ENCODE data around the gene CEP120. TPM values are rescaled to one million over a fixed set of nuclear protein-coding genes. Genes with fewer than 3 reads are reported as not detected.
"Not testable (repeated sequence)": the region's sequence is repeated elsewhere in the genome, so short reads cannot be mapped to it uniquely, and the experiment has no call there.

The CEP120 gene
- total RNA-seq, 1 donor from 2014 or later: 19.0 TPM

GRCh38 chr5:123436201-123436600 is 13.0 kb upstream of the CEP120 start:
- no peak for TF ChIP-seq EZH2 (IDR thresholded peaks at IDR 0.05; ENCODE audit: insufficient read depth, low read length)
- TF ChIP-seq, protein P1, sequence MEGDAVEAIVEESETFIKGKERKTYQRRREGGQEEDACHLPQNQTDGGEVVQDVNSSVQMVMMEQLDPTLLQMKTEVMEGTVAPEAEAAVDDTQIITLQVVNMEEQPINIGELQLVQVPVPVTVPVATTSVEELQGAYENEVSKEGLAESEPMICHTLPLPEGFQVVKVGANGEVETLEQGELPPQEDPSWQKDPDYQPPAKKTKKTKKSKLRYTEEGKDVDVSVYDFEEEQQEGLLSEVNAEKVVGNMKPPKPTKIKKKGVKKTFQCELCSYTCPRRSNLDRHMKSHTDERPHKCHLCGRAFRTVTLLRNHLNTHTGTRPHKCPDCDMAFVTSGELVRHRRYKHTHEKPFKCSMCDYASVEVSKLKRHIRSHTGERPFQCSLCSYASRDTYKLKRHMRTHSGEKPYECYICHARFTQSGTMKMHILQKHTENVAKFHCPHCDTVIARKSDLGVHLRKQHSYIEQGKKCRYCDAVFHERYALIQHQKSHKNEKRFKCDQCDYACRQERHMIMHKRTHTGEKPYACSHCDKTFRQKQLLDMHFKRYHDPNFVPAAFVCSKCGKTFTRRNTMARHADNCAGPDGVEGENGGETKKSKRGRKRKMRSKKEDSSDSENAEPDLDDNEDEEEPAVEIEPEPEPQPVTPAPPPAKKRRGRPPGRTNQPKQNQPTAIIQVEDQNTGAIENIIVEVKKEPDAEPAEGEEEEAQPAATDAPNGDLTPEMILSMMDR (IDR thresholded peaks at IDR 0.05; ENCODE audit: insufficient read depth, low read depth, low read length): no peak
- H3K4me1 ChIP-seq (ENCODE audit: insufficient read depth, low read length): no peaks in the 10 kb centered on the region
- no peak overlapping the region for H2AFZ ChIP-seq (ENCODE audit: low read depth, low read length)
- no peaks in the 10 kb centered on the region for H4K20me1 ChIP-seq (ENCODE audit: insufficient read depth, low read length)
- H3K9ac ChIP-seq (ENCODE audit: low read length): no peak overlapping the region
- H3K27ac Mint-ChIP-seq (ENCODE audit: unreplicated experiment): no peak overlapping the region
- no peak overlapping the region for H3K4me2 ChIP-seq (ENCODE audit: low read length)
- FAIRE-seq (no peak), DNase-seq (ENCODE audit: low read depth) (no peak)
- H3K27me3 ChIP-seq (ENCODE audit: insufficient read depth, low read length): no peaks in the 10 kb centered on the region
- no peaks in the 10 kb centered on the region for H3K4me1 Mint-ChIP-seq (ENCODE audit: low read depth, unreplicated experiment)
- H3K9me3 ChIP-seq (ENCODE audit: insufficient read depth, low read depth, low read length): no peaks in the 10 kb centered on the region
- no peaks in the 10 kb centered on the region for H3K79me2 ChIP-seq (ENCODE audit: insufficient read depth, low read length)
- H3K4me3 Mint-ChIP-seq (ENCODE audit: unreplicated experiment): no peak overlapping the region
- H3K36me3 ChIP-seq (ENCODE audit: insufficient read depth, low read length): no peaks in the 10 kb centered on the region
- H3K9me3 Mint-ChIP-seq (ENCODE audit: unreplicated experiment): no peaks in the 10 kb centered on the region
- H3K27me3 Mint-ChIP-seq (ENCODE audit: low read depth, unreplicated experiment): no peaks in the 10 kb centered on the region
- no peaks in the 10 kb centered on the region for H3K36me3 Mint-ChIP-seq (ENCODE audit: low read depth, unreplicated experiment)
- no peak overlapping the region for H3K27ac ChIP-seq (ENCODE audit: low read depth, low read length)
- H3K4me3 ChIP-seq (ENCODE audit: insufficient read depth, low read depth, low read length): no peak overlapping the region

DNA sequence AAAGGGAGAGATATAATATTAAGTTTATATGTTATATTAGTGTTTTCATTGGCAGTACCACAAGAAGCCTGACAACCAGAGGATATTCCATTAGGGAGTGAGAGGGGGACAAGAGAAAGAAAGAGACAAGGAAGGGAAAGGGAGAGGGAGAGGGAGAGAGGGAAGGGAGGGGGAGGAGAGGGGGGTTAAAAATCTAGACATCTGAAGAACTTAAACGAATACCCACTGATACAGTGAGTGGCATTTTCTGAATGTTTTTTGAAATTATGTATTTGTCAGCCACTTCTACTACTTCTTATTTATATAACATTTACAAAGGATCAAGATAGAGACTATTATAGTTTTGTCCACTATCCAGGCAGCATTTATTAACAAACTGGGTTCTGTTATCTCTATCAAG is 11.6 kb upstream of the CEP120 start:
- H3K4me3 Mint-ChIP-seq (ENCODE audit: unreplicated experiment): no peak overlapping the region
- H3K27me3 ChIP-seq (ENCODE audit: insufficient read depth, low read length): no peaks in the 10 kb centered on the region
- H3K36me3 Mint-ChIP-seq (ENCODE audit: low read depth, unreplicated experiment): no peaks in the 10 kb centered on the region

DNA sequence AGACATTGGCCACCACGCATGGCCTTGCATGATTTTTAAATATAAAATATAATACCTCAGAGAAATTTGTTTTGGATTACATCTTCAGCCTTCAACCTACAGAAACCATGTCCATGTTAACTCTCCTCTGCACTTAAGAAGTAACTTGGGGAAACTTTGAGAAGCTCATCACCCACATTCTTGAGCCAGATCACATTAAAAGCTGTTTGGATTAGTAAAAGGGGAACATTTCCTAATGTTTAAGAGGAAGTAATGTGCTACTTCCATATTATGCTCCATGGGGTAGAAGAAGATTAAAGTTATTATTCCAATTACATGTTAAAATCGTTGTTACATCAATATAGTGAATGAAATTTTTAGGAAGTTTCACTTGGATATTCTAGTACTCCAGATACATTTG is 10.4 kb upstream of the CEP120 start:
- Histone ChIP-seq H3K27ac (ENCODE audit: low read depth, low read length) (no peak overlapping the region), H3K4me3 (ENCODE audit: insufficient read depth, low read depth, low read length) (no peak overlapping the region), H3K36me3 (ENCODE audit: insufficient read depth, low read length) (no peaks in the 10 kb centered on the region), H3K9me3 (ENCODE audit: insufficient read depth, low read depth, low read length) (no peaks in the 10 kb centered on the region), H3K79me2 (ENCODE audit: insufficient read depth, low read length) (no peaks in the 10 kb centered on the region), H3K9ac (ENCODE audit: low read length) (no peak overlapping the region), H3K27me3 (ENCODE audit: insufficient read depth, low read length) (no peaks in the 10 kb centered on the region), H4K20me1 (ENCODE audit: insufficient read depth, low read length) (no peaks in the 10 kb centered on the region), H3K4me2 (ENCODE audit: low read length) (no peak overlapping the region), H2AFZ (ENCODE audit: low read depth, low read length) (no peak overlapping the region), H3K4me1 (ENCODE audit: insufficient read depth, low read length) (peaks cover 2% of the 10 kb centered on the region)
- Mint-ChIP-seq H3K36me3 (ENCODE audit: low read depth, unreplicated experiment) (no peaks in the 10 kb centered on the region), H3K4me1 (ENCODE audit: low read depth, unreplicated experiment) (peaks cover 9% of the 10 kb centered on the region), H3K27ac (ENCODE audit: unreplicated experiment) (no peak overlapping the region), H3K27me3 (ENCODE audit: low read depth, unreplicated experiment) (no peaks in the 10 kb centered on the region), H3K4me3 (ENCODE audit: unreplicated experiment) (no peak overlapping the region), H3K9me3 (ENCODE audit: unreplicated experiment) (no peaks in the 10 kb centered on the region)
- TF ChIP-seq, protein P1 (IDR thresholded peaks at IDR 0.05; ENCODE audit: insufficient read depth, low read depth, low read length): no peak
- no peak for TF ChIP-seq EZH2 (IDR thresholded peaks at IDR 0.05; ENCODE audit: insufficient read depth, low read length)
- DNase-seq (ENCODE audit: low read depth) (no peak), FAIRE-seq (no peak)

More for the DNA sequence above, 11.6 kb upstream of the CEP120 start:
- H4K20me1 ChIP-seq (ENCODE audit: insufficient read depth, low read length): no peaks in the 10 kb centered on the region
- no peak overlapping the region for H3K4me2 ChIP-seq (ENCODE audit: low read length)
- TF ChIP-seq, protein P1 (IDR thresholded peaks at IDR 0.05; ENCODE audit: insufficient read depth, low read depth, low read length): no peak
- TF ChIP-seq EZH2 (IDR thresholded peaks at IDR 0.05; ENCODE audit: insufficient read depth, low read length): no peak
- no peaks in the 10 kb centered on the region for H3K36me3 ChIP-seq (ENCODE audit: insufficient read depth, low read length)
- no peak overlapping the region for H3K9ac ChIP-seq (ENCODE audit: low read length)
- no peaks in the 10 kb centered on the region for H3K9me3 Mint-ChIP-seq (ENCODE audit: unreplicated experiment)
- no peak overlapping the region for H3K27ac ChIP-seq (ENCODE audit: low read depth, low read length)
- no peaks in the 10 kb centered on the region for H3K27me3 Mint-ChIP-seq (ENCODE audit: low read depth, unreplicated experiment)
- no peak overlapping the region for H2AFZ ChIP-seq (ENCODE audit: low read depth, low read length)
- H3K79me2 ChIP-seq (ENCODE audit: insufficient read depth, low read length): no peaks in the 10 kb centered on the region
- FAIRE-seq (no peak), DNase-seq (ENCODE audit: low read depth) (no peak)
- H3K9me3 ChIP-seq (ENCODE audit: insufficient read depth, low read depth, low read length): no peaks in the 10 kb centered on the region
- peaks cover 4% of the 10 kb centered on the region for H3K4me1 Mint-ChIP-seq (ENCODE audit: low read depth, unreplicated experiment)
- no peak overlapping the region for H3K4me3 ChIP-seq (ENCODE audit: insufficient read depth, low read depth, low read length)
- peaks cover 2% of the 10 kb centered on the region for H3K4me1 ChIP-seq (ENCODE audit: insufficient read depth, low read length)
- H3K27ac Mint-ChIP-seq (ENCODE audit: unreplicated experiment): no peak overlapping the region

DNA sequence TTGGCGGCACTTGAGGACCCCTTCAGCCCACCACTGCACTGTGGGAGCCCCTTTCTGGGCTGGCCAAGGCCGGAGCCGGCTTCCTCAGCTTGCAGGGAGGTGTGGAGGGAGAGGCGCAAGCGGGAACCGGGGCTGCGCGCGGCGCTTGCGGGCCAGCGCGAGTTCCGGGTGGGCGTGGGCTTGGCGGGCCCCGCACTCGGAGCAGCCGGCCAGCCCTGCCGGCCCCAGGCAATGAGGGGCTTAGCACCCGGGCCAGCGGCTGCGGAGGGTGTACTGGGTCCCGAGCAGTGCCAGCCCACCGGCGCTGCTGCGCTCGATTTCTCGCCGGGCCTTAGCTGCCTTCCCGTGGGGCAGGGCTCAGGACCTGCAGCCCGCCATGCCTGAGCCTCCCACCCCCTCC is 7.2 kb upstream of the CEP120 start:
- H3K4me3 Mint-ChIP-seq (ENCODE audit: unreplicated experiment); H3K27ac ChIP-seq (ENCODE audit: low read depth, low read length); FAIRE-seq; H3K27me3 ChIP-seq (ENCODE audit: insufficient read depth, low read length); H3K4me2 ChIP-seq (ENCODE audit: low read length); H3K9me3 ChIP-seq (ENCODE audit: insufficient read depth, low read depth, low read length); H3K36me3 Mint-ChIP-seq (ENCODE audit: low read depth, unreplicated experiment); H3K9ac ChIP-seq (ENCODE audit: low read length); H3K36me3 ChIP-seq (ENCODE audit: insufficient read depth, low read length); H3K4me1 Mint-ChIP-seq (ENCODE audit: low read depth, unreplicated experiment); H4K20me1 ChIP-seq (ENCODE audit: insufficient read depth, low read length); H3K27me3 Mint-ChIP-seq (ENCODE audit: low read depth, unreplicated experiment); H3K9me3 Mint-ChIP-seq (ENCODE audit: unreplicated experiment); H3K79me2 ChIP-seq (ENCODE audit: insufficient read depth, low read length); H3K4me1 ChIP-seq (ENCODE audit: insufficient read depth, low read length); DNase-seq (ENCODE audit: low read depth); H3K4me3 ChIP-seq (ENCODE audit: insufficient read depth, low read depth, low read length): not testable (repeated sequence)
- peak overlapping the region; percentile 59 for H2AFZ ChIP-seq (ENCODE audit: low read depth, low read length)
- peak overlapping the region; percentile 96 for H3K27ac Mint-ChIP-seq (ENCODE audit: unreplicated experiment)

Measured in astrocyte (in vitro differentiated cells and primary cell).